Neural cell (in vitro differentiated cells): Measurements from ENCODE around the gene APBB2. TPM values are rescaled to one million over a fixed set of nuclear protein-coding genes. Genes with fewer than 3 reads are reported as not detected.
A peak's percentile ranks its signal among the peaks of the same experiment; 100 is the strongest.

Experiments used
- H2AFZ ChIP-seq: fragments of 200-600, 300-800 bp; sonication (generic), shearing (Covaris generic); 2 replicates; pipeline ENCODE4 v1.6.0; 2014; ENCODE audit warnings: low read depth, mild to moderate bottlenecking, antibody characterized with exemption, low read length, moderate library complexity
- H3F3A ChIP-seq: fragments of 200-600 bp; shearing (Covaris generic); 2 replicates; pipeline ENCODE4 v1.6.1; 2016; ENCODE audit warnings: mild to moderate bottlenecking, moderate library complexity, mixed read lengths, antibody characterized with exemption, low read length; ENCODE audit not compliant: insufficient read depth, poor library complexity, severe bottlenecking
- H3K27ac ChIP-seq: fragments of 200-600, 300-800 bp; sonication (generic), shearing (Covaris generic); 2 replicates; pipeline ENCODE4 v1.5.1; 2014; ENCODE audit warnings: mild to moderate bottlenecking, low read length, moderate library complexity
- H3K27me3 ChIP-seq: fragments of 300-800, 200-600 bp; sonication (generic), shearing (Covaris generic); 2 replicates; pipeline ENCODE4 v1.6.0; 2014; ENCODE audit warnings: mild to moderate bottlenecking, low read depth, low read length, moderate library complexity; ENCODE audit not compliant: insufficient read depth
- H3K36me3 ChIP-seq: fragments of 300-800, 200-600 bp; sonication (generic), shearing (Covaris generic); 2 replicates; pipeline ENCODE4 v1.5.1; 2014; ENCODE audit warnings: mild to moderate bottlenecking, antibody characterized with exemption, low read length, moderate library complexity; ENCODE audit not compliant: insufficient read depth
- H3K4me2 ChIP-seq: fragments of 300-800, 200-600 bp; sonication (generic), shearing (Covaris generic); 2 replicates; pipeline ENCODE4 v1.6.0; 2014; ENCODE audit warnings: mild to moderate bottlenecking, low read length
- H3K4me3 ChIP-seq: fragments of 300-800, 200-600 bp; sonication (generic), shearing (Covaris generic); 2 replicates; pipeline ENCODE4 v1.5.1; 2014; ENCODE audit warnings: mild to moderate bottlenecking, low read length, moderate library complexity
- H3K79me2 ChIP-seq: fragments of 200-600 bp; shearing (Covaris generic); replicated peaks from 2 replicates; pipeline ENCODE4 v1.6.0; 2014; ENCODE audit warnings: mild to moderate bottlenecking, low read length, moderate library complexity; ENCODE audit not compliant: insufficient read depth
- H3K9ac ChIP-seq: fragments of 300-800, 200-600 bp; sonication (generic), shearing (Covaris generic); 2 replicates; pipeline ENCODE4 v1.6.1; 2016; ENCODE audit warnings: mild to moderate bottlenecking, low read length, mixed read lengths
- H3K9me2 ChIP-seq: fragments of 200-600 bp; shearing (Covaris generic); 2 replicates; pipeline ENCODE4 v1.6.1; 2016; ENCODE audit warnings: mild to moderate bottlenecking, low read length, mixed read lengths; ENCODE audit not compliant: insufficient read depth
- H3K9me3 ChIP-seq: fragments of 200-600, 300-800 bp; sonication (generic), shearing (Covaris generic); 2 replicates; pipeline ENCODE4 v1.6.1; 2016; ENCODE audit warnings: mild to moderate bottlenecking, mixed run types, low read length, moderate library complexity, mixed read lengths
- H4K20me1 ChIP-seq: fragments of 200-600 bp; shearing (Covaris generic); 2 replicates; pipeline ENCODE4 v1.6.1; 2016; ENCODE audit warnings: mild to moderate bottlenecking, mixed run types; ENCODE audit not compliant: insufficient read depth
- EP300 ChIP-seq: fragments of 450-650 bp; conservative IDR thresholded peaks from 2 replicates; pipeline ENCODE4 v1.6.1; 2014; ENCODE audit warnings: antibody characterized with exemption, mild to moderate bottlenecking, moderate library complexity; ENCODE audit not compliant: poor library complexity, severe bottlenecking
- EZH2 ChIP-seq: fragments of 200-600, 300-800 bp; shearing (Covaris generic), sonication (generic); IDR thresholded peaks from 2 replicates; pipeline ENCODE4 v1.6.1; 2014; ENCODE audit warnings: antibody characterized with exemption, low read length, borderline replicate concordance, mild to moderate bottlenecking; ENCODE audit not compliant: insufficient read depth, poor library complexity, severe bottlenecking
- MXI1 ChIP-seq: fragments of 450-650 bp; conservative IDR thresholded peaks from 2 replicates; pipeline ENCODE4 v1.6.1; 2014; ENCODE audit warnings: antibody characterized with exemption, mild to moderate bottlenecking; ENCODE audit not compliant: poor library complexity, severe bottlenecking
- POLR2AphosphoS5 ChIP-seq: IDR thresholded peaks from 2 replicates; pipeline ENCODE4 v1.6.1; 2012
- RAD21 ChIP-seq: fragments of 450-650 bp; conservative IDR thresholded peaks from 2 replicates; pipeline ENCODE4 v1.6.1; 2014; ENCODE audit warnings: antibody characterized with exemption, mild to moderate bottlenecking, moderate library complexity
- SMC3 ChIP-seq: fragments of 450-650 bp; conservative IDR thresholded peaks from 2 replicates; pipeline ENCODE4 v1.6.1; 2014; ENCODE audit warnings: antibody characterized with exemption, mild to moderate bottlenecking, moderate library complexity; ENCODE audit not compliant: poor library complexity
- TAF1 ChIP-seq: IDR thresholded peaks from 2 replicates; pipeline ENCODE4 v1.6.1; 2012; ENCODE audit warnings: low read depth
- polyA plus RNA-seq: library from polyadenylated mRNA; depleted of rRNA; stranded (reverse); fragments of >200 nt; gene quantifications from 2 replicates; pipeline ENCODE4 v1.2.3, GENCODE V29; 2014
- TF ChIP-seq, protein P1 (sequence below): fragments of 450-650 bp; IDR thresholded peaks from 2 replicates; pipeline ENCODE4 v1.5.1; 2014; ENCODE audit warnings: antibody characterized with exemption, mild to moderate bottlenecking, moderate library complexity; ENCODE audit not compliant: poor library complexity, severe bottlenecking
- TF ChIP-seq, protein P2 (sequence below): IDR thresholded peaks from 2 replicates; pipeline ENCODE4 v1.6.1; 2012; ENCODE audit warnings: borderline replicate concordance

APBB2 gene
- polyA plus RNA-seq, 1 donor from 2014 or later = 41.9 TPM

DNA sequence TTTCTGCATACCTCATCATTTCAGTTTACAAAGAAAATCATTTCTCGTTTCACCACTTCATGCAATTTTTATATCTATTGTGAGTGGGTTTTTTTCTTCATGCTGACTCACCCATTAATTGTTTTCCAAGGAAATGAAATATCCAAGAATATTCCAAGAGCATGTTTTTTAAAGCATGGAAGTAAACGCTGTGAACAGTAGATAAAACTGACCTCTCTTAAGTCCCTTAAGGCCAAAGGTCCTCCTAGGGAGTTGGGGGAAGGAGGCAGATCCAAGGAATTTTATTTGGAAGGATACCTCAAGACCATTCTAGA lies 2.6 kb upstream of the APBB2 start:
- Histone ChIP-seq H3K27me3 (no peaks in the 10 kb centered on the region), H4K20me1 (no peaks in the 10 kb centered on the region), H2AFZ (peak overlapping the region; percentile 99), H3K9me3 (no peaks in the 10 kb centered on the region), H3K79me2 (no peaks in the 10 kb centered on the region), H3K9ac (peak overlapping the region; percentile 86), H3K4me3 (peak overlapping the region; percentile 80), H3K9me2 (no peaks in the 10 kb centered on the region), H3K27ac (peak overlapping the region; percentile 84), H3F3A (no peaks in the 10 kb centered on the region), H3K4me2 (peak overlapping the region; percentile 66), H3K36me3 (no peaks in the 10 kb centered on the region)
- TF ChIP-seq SMC3 (no peak), EP300 (no peak), TAF1 (no peak), MXI1 (no peak), EZH2 (no peak)
- TF ChIP-seq, protein P1, sequence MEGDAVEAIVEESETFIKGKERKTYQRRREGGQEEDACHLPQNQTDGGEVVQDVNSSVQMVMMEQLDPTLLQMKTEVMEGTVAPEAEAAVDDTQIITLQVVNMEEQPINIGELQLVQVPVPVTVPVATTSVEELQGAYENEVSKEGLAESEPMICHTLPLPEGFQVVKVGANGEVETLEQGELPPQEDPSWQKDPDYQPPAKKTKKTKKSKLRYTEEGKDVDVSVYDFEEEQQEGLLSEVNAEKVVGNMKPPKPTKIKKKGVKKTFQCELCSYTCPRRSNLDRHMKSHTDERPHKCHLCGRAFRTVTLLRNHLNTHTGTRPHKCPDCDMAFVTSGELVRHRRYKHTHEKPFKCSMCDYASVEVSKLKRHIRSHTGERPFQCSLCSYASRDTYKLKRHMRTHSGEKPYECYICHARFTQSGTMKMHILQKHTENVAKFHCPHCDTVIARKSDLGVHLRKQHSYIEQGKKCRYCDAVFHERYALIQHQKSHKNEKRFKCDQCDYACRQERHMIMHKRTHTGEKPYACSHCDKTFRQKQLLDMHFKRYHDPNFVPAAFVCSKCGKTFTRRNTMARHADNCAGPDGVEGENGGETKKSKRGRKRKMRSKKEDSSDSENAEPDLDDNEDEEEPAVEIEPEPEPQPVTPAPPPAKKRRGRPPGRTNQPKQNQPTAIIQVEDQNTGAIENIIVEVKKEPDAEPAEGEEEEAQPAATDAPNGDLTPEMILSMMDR = no peak
- TF ChIP-seq, protein P2, sequence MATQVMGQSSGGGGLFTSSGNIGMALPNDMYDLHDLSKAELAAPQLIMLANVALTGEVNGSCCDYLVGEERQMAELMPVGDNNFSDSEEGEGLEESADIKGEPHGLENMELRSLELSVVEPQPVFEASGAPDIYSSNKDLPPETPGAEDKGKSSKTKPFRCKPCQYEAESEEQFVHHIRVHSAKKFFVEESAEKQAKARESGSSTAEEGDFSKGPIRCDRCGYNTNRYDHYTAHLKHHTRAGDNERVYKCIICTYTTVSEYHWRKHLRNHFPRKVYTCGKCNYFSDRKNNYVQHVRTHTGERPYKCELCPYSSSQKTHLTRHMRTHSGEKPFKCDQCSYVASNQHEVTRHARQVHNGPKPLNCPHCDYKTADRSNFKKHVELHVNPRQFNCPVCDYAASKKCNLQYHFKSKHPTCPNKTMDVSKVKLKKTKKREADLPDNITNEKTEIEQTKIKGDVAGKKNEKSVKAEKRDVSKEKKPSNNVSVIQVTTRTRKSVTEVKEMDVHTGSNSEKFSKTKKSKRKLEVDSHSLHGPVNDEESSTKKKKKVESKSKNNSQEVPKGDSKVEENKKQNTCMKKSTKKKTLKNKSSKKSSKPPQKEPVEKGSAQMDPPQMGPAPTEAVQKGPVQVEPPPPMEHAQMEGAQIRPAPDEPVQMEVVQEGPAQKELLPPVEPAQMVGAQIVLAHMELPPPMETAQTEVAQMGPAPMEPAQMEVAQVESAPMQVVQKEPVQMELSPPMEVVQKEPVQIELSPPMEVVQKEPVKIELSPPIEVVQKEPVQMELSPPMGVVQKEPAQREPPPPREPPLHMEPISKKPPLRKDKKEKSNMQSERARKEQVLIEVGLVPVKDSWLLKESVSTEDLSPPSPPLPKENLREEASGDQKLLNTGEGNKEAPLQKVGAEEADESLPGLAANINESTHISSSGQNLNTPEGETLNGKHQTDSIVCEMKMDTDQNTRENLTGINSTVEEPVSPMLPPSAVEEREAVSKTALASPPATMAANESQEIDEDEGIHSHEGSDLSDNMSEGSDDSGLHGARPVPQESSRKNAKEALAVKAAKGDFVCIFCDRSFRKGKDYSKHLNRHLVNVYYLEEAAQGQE = no peak

DNA sequence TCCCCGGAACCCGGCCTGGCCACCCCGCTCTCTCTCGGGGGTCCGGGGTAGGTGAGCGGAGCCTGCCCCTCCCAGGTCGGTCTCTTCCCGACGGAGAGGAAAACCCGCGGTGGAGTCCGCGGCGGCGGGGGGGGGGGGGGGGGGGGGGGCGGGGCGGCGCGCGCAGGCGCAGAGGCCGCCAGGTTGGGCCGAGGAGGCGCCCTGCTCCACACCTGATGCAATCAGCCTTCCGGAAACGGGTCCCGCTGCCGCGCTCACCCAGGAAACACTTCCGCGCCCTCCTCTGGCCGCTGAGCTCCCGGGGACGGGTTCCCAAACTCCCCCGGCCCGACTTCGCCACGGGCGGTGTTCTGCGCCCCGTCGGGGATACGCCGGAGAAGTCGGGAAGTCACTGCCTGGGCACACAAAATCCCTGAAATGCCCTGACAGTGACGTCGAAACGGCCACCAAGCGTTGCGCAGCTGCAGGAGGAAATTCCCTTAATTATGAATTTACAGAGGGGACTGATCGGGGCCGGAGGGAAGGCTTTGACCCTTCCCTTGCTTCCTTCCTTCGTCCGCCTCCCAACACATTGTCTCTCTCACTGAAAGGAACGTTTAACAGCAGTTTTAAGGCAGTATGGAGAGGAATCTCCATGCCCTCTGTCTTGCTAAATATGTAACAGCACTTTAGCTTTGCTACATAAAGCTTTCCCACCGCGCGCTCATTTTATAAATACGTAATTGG lies 2.1 kb upstream of the APBB2 start:
- Histone ChIP-seq H3K79me2 (no peaks in the 10 kb centered on the region), H3K4me2 (peak overlapping the region; percentile 66), H3K27ac (peak overlapping the region; percentile 84), H3F3A (no peaks in the 10 kb centered on the region), H3K36me3 (no peaks in the 10 kb centered on the region), H3K9ac (peak overlapping the region; percentile 86), H3K4me3 (peak overlapping the region; percentile 80), H4K20me1 (no peaks in the 10 kb centered on the region), H3K9me2 (no peaks in the 10 kb centered on the region), H2AFZ (peak overlapping the region; percentile 99), H3K9me3 (no peaks in the 10 kb centered on the region), H3K27me3 (no peaks in the 10 kb centered on the region)
- TF ChIP-seq, protein P2 = peak; percentile 85
- TF ChIP-seq, protein P1 = peak; percentile 70
- TF ChIP-seq RAD21 = peak; percentile 58
- peak; percentile 87 for TF ChIP-seq POLR2AphosphoS5
- TF ChIP-seq SMC3 = peak; percentile 71
- peak; percentile 39 for TF ChIP-seq EP300
- no peak for TF ChIP-seq EZH2
- TF ChIP-seq TAF1 = peak; percentile 74
- TF ChIP-seq MXI1 = no peak
